Endothelial cell of umbilical vein (primary cell): Measurements from ENCODE around the gene BNC2.

Experiments used
- CTCF ChIP-seq, 2 donors: IDR thresholded peaks; 1 replicate in 1 of 2; 2 replicates in 1 of 2; pipeline ENCODE4 v1.5.1; 2011; ENCODE audit warnings: low read length in 2 of 2, mild to moderate bottlenecking in 2 of 2, moderate library complexity in 2 of 2, control low read depth in 1 of 2, inconsistent platforms in 1 of 2, low read depth in 1 of 2; ENCODE audit not compliant: insufficient read depth in 1 of 2; ENCODE audit errors: extremely low read depth in 1 of 2
- EZH2 ChIP-seq: IDR thresholded peaks from 2 replicates; pipeline ENCODE4 v1.6.1; 2012; ENCODE audit warnings: borderline replicate concordance, low read depth, mild to moderate bottlenecking, moderate library complexity, low read length, inconsistent platforms; ENCODE audit not compliant: severe bottlenecking
- FOS ChIP-seq: IDR thresholded peaks from 2 replicates; pipeline ENCODE4 v1.6.1; 2011; ENCODE audit warnings: mild to moderate bottlenecking, low read length, moderate library complexity, borderline replicate concordance; ENCODE audit not compliant: insufficient read depth
- GATA2 ChIP-seq: IDR thresholded peaks from 2 replicates; pipeline ENCODE4 v1.7.0; 2011; ENCODE audit warnings: low read depth, mild to moderate bottlenecking, moderate library complexity, mixed read lengths, low read length; ENCODE audit not compliant: insufficient read length, insufficient read depth
- JUN ChIP-seq: IDR thresholded peaks from 2 replicates; pipeline ENCODE4 v1.6.1; 2011; ENCODE audit warnings: borderline replicate concordance, low read depth; ENCODE audit not compliant: insufficient read length, insufficient read depth
- MAX ChIP-seq: IDR thresholded peaks from 2 replicates; pipeline ENCODE4 v1.6.1; 2011; ENCODE audit not compliant: insufficient read depth, insufficient read length
- MYC ChIP-seq: IDR thresholded peaks from one replicate; pipeline ENCODE4 v1.6.1; 2011; ENCODE audit warnings: mild to moderate bottlenecking, low read depth, low read length
- POLR2A ChIP-seq: IDR thresholded peaks from 2 replicates; pipeline ENCODE4 v1.6.1; 2012; ENCODE audit warnings: low read depth, mild to moderate bottlenecking, control low read depth, low read length
- POLR2AphosphoS5 ChIP-seq: IDR thresholded peaks from 2 replicates; pipeline ENCODE4 v1.6.1; 2012; ENCODE audit warnings: low read depth, mild to moderate bottlenecking, control low read depth, low read length, moderate library complexity; ENCODE audit not compliant: insufficient read depth

GRCh38 chr9:16616686-16617085 is 253.8 kb downstream of the BNC2 start:
- TF ChIP-seq FOS (no peak), CTCF (IDR thresholded peaks at IDR 0.05; ENCODE audit: extremely low read depth in 1 of 2, insufficient read depth in 1 of 2, low read depth in 1 of 2, low read length in 2 of 2) (no peak), POLR2A (no peak), EZH2 (no peak), POLR2AphosphoS5 (no peak), MYC (no peak), MAX (no peak), GATA2 (no peak), JUN (no peak)
